Right lobe of liver (tissue), 4 donors: Measurements from ENCODE around the gene PRDX6.

ENCODE experiments used
- CTCF ChIP-seq, 4 donors: fragments of 200-600 bp in 3 of 4; fragments of 450-650 bp in 1 of 4; IDR thresholded peaks; one replicate each; pipeline versions ENCODE4 v1.5.1 to v1.8.0; 2016 to 2022; ENCODE audit warnings: antibody characterized with exemption in 4 of 4, mild to moderate bottlenecking in 2 of 4
- POLR2A ChIP-seq: fragments of 450-650 bp; IDR thresholded peaks from one replicate; pipeline ENCODE4 v1.6.1; 2017; ENCODE audit warnings: antibody characterized with exemption, mild to moderate bottlenecking
- donor health status: DM: no; HTN: no; CAD: no.
- donor health status: DM: no; HTN: no; CAD: no.
- donor health status: DM: no; HTN: yes; CAD: no.

DNA sequence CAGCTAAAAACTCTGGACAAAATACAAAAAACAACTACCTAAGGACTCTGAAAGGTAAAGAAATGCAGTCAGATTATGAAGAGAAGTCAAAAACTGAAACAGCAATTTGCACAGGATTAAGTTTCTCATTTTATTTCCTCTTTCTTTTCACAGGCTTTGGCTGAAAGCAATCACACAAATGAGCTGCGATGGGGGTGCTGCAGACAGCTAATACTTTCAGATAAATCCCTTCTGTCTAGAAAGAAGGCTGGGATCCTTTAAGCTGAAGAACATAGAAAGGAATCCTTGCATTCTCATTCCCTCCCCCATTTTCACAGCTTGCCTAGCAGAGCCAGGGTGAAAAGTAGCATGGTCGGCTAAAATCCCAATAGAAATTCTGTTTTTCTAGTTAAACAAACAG, 32.0 kb upstream of the PRDX6 start:
- TF ChIP-seq CTCF (IDR thresholded peaks at IDR 0.05): no peak
- no peak for TF ChIP-seq POLR2A
